ENCODE results near the gene INSC. TPM values are rescaled to one million over a fixed set of nuclear protein-coding genes. Genes with fewer than 3 reads are reported as not detected.

INSC gene
- total and polyA plus RNA-seq, 12 donors: 0.11 to 1.4 (median 0.61) TPM; not detected in 4

- H3K4me3 ChIP-seq: no peak overlapping the region
- H3K36me3 ChIP-seq (replicated peaks in 1 of 2): no peaks in the 10 kb centered on the region
- H3K9me3 ChIP-seq (replicated peaks in 1 of 3): no peaks in the 10 kb centered on the region
- no peak overlapping the region for H3K27ac ChIP-seq
- no peaks in the 10 kb centered on the region for H3K27me3 ChIP-seq
- intact Hi-C loops (cut with DNase I): loop anchor here in 1 of 2 donors (10.0 kb wide), 1 partner anchor 52 kb away; no protein-coding TSS in a partner anchor
- TF ChIP-seq, protein P1, sequence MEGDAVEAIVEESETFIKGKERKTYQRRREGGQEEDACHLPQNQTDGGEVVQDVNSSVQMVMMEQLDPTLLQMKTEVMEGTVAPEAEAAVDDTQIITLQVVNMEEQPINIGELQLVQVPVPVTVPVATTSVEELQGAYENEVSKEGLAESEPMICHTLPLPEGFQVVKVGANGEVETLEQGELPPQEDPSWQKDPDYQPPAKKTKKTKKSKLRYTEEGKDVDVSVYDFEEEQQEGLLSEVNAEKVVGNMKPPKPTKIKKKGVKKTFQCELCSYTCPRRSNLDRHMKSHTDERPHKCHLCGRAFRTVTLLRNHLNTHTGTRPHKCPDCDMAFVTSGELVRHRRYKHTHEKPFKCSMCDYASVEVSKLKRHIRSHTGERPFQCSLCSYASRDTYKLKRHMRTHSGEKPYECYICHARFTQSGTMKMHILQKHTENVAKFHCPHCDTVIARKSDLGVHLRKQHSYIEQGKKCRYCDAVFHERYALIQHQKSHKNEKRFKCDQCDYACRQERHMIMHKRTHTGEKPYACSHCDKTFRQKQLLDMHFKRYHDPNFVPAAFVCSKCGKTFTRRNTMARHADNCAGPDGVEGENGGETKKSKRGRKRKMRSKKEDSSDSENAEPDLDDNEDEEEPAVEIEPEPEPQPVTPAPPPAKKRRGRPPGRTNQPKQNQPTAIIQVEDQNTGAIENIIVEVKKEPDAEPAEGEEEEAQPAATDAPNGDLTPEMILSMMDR (IDR thresholded peaks at IDR 0.05): no peak
- no peak for TF ChIP-seq POLR2A (IDR thresholded peaks at IDR 0.05)
- 73 to 80% (median 73%) methylated on average over 2 of the region's 2 CpGs for WGBS, 4 donors
- H3K4me1 ChIP-seq (replicated peaks in 1 of 2): no peaks in the 10 kb centered on the region
- no peak for DNase-seq
Observed at GRCh38 chr11:15282754-15283153, 168.0 kb downstream of the INSC start.

DNA sequence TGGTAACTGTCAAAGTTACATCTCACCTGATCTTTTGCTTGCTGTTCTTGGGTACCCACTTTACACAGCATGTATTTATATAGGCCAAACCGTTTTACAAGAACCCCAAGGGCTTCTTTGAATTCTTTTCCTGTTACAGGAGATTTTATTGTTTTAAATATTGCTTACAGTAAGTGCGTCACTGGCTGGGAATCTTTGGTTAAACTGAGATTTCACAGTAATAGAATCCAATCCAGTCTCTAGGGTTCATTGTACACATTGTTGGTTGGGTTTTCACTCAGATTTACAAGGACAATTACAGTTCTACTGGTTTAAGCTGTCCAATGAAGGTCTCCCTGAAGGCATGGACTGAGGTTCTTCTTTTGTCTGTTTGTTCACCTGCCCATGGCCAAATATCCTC, 171.7 kb downstream of the INSC start:
- Histone ChIP-seq H3K4me3 (no peak overlapping the region), H3K4me1 (replicated peaks in 1 of 2) (no peaks in the 10 kb centered on the region), H3K9me3 (replicated peaks in 1 of 3) (no peaks in the 10 kb centered on the region), H3K36me3 (replicated peaks in 1 of 2) (no peaks in the 10 kb centered on the region), H3K27ac (no peak overlapping the region), H3K27me3 (no peaks in the 10 kb centered on the region)
- no peak for TF ChIP-seq POLR2A (IDR thresholded peaks at IDR 0.05)
- TF ChIP-seq, protein P1 (IDR thresholded peaks at IDR 0.05): no peak
- intact Hi-C loops (cut with DNase I): loop anchor here in 1 of 2 donors (10.0 kb wide), 1 partner anchor 48 kb away; no protein-coding TSS in a partner anchor
- no peak for DNase-seq
- 75 to 82% (median 79%) methylated on average over 2 of the region's 2 CpGs for WGBS, 4 donors

DNA sequence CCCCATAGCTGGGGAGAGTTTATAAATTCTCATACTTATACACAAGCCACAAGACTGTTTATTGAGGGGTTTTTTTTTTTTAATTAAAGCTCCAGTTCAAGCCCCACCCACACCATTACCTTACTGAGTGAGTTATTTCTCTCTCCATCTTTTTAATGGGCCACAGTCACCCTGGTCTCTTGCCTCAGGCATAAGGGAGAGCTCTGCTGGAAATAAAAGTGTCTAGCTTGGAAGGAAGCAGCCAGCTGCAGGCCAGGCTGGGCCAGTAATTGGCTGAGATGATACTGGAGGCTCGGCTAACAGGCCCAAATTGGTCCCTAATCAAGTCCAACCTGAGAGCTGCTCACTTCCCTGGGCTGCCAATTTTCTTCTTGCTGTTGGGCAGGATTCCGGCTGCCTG, 174.1 kb downstream of the INSC start:
- H3K27ac ChIP-seq: no peak overlapping the region
- no peaks in the 10 kb centered on the region for H3K9me3 ChIP-seq (replicated peaks in 1 of 3)
- H3K36me3 ChIP-seq (replicated peaks in 1 of 2): no peaks in the 10 kb centered on the region
- no peak overlapping the region for H3K4me3 ChIP-seq
- intact Hi-C loops (cut with DNase I): loop anchor here in 1 of 2 donors (10.0 kb wide), 1 partner anchor 46 kb away; no protein-coding TSS in a partner anchor
- H3K4me1 ChIP-seq (replicated peaks in 1 of 2): no peaks in the 10 kb centered on the region
- no peaks in the 10 kb centered on the region for H3K27me3 ChIP-seq
- DNase-seq: peak in 1 of 7 donors; percentile 59
- 78 to 100% (median 87%) methylated on average over 1 to 2 of the region's 2 CpGs; no CpG with 5 or more reads in 1 of the 4 donors for WGBS, 4 donors
- TF ChIP-seq, protein P1 (IDR thresholded peaks at IDR 0.05): no peak
- TF ChIP-seq POLR2A (IDR thresholded peaks at IDR 0.05): no peak

GRCh38 chr11:15289723-15290122, 175.0 kb downstream of the INSC start:
- intact Hi-C loops (cut with DNase I): loop anchor here in 1 of 2 donors (10.0 kb wide), 1 partner anchor 45 kb away; no protein-coding TSS in a partner anchor
- Histone ChIP-seq H3K9me3 (replicated peaks in 1 of 3) (no peaks in the 10 kb centered on the region), H3K4me3 (no peak overlapping the region), H3K36me3 (replicated peaks in 1 of 2) (no peaks in the 10 kb centered on the region), H3K27ac (no peak overlapping the region), H3K27me3 (no peaks in the 10 kb centered on the region), H3K4me1 (replicated peaks in 1 of 2) (no peaks in the 10 kb centered on the region)
- TF ChIP-seq POLR2A (IDR thresholded peaks at IDR 0.05): no peak
- TF ChIP-seq, protein P1 (IDR thresholded peaks at IDR 0.05): no peak
- peak in 1 of 7 donors; percentile 58 for DNase-seq
- WGBS, 4 donors: 74 to 91% (median 81%) methylated on average over 5 of the region's 5 CpGs
